ENCODE measurements around the gene C3orf49.
A peak's percentile ranks its signal among the peaks of the same experiment; 100 is the strongest.

The C3orf49 gene

DNA sequence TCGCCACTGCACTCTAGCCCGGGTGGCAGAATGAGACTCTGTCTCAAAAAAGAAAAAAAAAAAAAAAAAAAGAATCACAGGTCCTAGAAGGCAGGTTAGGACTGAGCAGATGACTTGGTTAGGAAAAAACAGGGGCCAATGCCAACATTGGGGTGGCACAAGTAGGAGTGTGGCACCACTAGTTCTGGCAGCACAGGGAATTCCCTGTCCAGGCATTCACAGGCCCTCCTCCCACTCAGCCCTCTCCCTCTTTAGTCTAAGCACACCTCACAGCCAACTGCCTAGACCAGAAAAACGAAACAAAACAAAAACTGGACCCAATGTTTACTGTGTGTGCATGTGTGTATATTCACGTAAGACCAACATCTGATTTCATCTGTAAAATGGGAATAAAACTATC, 34.0 kb downstream of the C3orf49 start:
- no peak for DNase-seq

DNA sequence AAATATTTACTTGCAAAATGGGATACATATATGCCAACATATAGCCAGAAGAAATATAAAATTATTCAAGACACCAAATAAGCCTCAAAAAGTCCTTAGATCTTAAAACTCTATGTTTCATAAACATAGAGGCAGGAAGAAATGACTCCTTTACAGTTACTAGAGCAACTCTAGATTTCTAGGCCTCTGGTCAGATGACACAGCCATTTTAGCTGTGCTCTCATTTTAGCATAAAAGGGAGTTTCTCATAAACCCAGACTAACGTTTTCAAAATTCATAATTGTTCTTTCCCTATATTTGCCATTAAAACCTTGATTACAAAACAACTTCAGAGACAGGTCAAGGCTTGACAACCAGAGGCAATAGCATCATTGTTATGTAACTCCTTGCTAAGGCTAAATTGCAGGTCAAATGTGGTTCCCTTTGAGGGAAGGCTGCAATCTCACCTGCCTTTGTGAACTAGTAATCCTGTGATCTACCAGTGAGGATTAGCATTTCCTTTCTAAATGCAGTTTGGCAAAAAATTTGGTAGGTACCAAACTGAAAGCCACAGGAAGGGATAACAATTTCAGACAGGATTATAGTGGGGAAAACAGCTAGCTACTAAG, 36.3 kb downstream of the C3orf49 start:
- no peak for DNase-seq

DNA sequence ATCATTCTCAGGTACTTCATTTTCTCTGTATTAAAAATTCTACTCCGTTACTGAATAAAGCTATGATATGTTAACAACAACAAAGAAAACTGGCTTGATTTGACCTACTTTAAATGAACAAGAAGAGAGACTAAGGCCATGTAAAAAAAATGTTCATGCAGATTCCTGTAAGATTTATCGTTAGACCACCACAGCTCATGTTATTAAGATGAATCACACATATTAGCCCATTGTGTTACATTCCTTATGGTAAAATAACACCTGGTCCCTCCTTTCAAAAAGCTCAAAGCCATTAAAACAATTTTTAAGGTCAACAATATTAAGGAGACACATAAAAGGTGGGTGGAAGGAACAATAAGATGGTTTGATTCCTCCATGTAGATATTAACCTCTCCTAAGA, 38.2 kb downstream of the C3orf49 start:
- DNase-seq, result peak; percentile 44

DNA sequence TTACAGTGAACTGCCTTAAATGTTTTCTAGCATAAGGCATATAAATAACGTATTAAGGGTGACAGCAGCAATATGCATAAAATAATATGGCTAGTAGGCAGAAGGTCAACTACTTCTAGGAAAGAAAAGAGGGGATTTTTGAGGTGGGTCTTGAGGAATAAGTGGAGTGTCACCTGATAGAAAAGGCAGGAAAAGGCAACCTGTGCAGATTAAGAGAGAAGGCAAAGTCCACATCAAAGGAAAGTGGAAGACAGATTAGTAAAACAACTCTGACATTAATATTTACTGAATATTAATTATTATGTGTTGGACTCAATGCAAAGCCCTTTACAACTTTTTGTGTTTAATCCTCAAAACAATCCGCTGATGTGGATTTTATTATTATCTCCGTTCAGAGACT, 41.7 kb downstream of the C3orf49 start:
- no peak for DNase-seq

DNA sequence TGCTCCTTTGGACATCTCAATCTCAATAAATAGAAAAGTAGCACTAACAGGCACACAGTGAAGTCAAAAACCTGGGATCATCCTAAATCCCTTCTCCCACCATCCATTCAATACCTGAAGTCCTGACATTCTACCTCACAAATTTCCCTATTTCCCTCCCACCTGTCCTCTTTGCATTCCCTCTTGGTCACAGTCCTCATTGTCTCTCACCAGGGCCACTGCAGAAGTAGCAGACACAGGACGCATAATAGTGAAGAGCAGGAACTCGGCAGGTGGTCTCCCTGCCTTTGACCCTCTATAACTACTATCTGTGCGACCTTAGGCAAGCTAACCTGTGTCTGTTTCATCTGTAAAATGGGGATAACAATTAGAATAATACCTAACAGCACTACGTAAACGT, 42.2 kb downstream of the C3orf49 start:
- DNase-seq, result no peak

DNA sequence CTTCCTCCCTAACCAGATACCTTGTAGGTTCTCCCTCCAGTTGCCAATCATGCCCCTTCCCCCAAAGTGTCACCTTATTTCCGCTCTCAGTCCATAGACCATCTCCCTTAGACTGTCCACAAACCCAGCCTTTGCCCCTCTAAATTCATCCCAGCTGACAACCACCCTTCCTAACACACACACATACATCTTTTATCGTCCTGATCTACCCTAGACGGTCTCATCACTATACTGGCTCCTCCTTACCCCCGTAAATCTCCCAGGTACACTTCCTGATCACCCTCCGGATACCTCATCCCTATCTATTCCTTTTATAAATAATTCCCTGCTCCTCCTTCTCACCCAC, 43.7 kb downstream of the C3orf49 start:
- DNase-seq, result no peak

DNA sequence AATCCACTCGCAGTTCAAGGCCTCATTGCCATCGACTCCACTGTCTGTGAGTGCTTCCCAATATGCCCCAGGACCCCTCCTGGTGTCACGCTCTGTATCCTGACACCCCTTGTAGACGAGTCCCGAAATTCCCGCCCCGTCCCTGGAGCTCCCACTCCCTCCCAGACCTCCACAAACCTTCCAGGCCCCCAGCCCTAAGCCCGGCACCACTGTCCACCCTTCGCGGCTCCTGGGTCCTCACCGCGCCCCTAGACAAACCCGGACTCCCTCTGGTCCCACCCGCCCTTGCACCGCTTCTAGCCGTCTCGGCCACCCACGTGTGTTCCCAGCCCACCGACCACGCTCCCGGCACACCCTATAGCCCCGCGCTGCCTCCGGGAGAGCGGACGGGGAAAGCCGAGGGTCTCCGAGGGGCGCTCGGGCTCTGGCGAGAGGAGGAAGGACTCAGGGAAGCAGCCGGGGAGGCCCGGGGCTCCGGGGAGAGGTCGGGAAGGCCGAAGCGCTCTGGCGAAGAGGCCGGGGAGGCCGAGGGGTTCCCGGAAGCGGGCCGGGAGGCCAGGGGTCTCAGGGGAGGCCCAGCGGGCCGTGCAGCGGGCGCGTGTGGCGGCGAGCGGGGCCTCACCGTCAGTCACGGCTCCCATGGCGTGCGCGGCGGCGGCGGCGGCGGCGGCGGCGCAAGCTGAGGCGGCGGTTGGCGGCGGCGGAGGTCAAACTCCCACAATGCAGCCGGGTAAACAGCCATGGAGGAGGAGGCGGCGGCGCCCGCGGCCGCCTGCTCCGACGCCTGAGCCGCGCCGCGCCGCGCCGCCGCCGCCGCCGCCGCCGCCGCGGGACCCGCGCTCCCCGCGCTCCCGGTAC, 44.3 kb downstream of the C3orf49 start, which contains the start of the genes ATXN7 and THOC7:
Gene ATXN7 (plus strand): TSS at position 718 of the 858 bp plus-strand sequence. CDS start 48,732 bp downstream, outside the sequence.
Gene THOC7 (minus strand): TSS at position 656 of the 858 bp plus-strand sequence. CDS start 15 bp downstream, at position 641.
- peak; percentile 67 for DNase-seq

DNA sequence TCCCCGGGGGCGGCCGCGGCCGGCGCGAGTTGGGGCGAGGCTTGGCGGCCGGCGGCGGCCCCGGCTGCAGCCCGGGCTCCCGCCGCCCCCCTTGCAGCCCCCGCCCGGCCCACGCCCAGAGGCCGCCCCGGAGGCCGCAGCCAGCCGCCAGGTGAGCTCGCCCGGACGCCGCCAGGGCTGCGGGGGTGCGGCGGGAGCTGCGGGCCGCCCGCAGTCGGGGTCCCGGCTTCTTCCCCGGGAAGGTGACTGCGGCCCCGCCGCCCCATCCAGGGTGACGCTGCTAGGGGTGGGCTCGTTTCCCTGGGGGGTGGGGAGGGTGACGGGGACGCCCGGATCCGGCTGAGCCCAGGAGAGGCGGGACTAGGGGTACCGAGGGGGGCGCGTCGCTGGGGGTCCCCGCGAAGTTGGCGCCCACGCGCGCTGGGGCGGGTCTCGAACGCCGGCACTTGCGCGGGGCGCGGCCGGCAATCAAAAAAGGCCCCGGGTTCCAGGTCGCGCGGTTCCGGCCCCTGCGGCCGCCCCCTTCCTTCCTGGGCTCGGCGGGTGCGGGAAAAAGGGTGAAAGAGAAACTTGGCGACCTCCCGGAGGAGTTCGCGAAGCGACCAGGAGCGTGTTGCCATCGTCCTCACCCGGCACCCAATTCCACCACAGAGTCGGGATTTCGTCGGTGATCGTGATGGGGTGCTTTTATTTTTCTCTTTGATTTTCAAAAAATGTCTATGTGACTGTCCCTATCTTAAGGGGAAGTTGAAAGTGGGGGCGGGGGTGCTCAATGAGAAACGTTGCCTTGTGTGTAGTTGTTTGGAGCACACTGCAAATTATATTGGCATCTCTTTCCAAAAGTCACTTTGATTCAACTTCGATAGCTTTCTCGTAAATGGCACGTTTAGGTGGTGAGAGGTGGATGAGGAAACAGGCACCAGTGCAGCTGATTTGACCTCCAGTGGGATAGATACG, 45.2 kb downstream of the C3orf49 start:
- peak; percentile 33 for DNase-seq

DNA sequence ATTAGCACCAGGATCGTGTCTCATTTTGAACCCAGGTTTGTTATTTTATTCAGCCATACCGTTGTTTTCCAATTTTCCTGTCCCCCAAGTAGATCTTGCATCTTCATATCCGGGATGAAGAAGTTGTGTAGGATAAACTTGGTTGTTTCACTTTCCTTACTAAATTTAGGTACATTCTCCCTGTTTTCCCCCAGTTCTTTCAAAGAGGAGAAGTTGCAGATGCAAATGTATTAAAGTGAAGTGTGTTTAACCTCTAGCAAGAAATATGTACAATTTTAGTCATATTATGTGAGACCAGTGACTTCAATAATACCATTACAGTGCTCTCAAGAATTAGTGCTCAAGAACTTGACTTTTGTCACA, 45.8 kb downstream of the C3orf49 start:
- DNase-seq, result no peak

DNA sequence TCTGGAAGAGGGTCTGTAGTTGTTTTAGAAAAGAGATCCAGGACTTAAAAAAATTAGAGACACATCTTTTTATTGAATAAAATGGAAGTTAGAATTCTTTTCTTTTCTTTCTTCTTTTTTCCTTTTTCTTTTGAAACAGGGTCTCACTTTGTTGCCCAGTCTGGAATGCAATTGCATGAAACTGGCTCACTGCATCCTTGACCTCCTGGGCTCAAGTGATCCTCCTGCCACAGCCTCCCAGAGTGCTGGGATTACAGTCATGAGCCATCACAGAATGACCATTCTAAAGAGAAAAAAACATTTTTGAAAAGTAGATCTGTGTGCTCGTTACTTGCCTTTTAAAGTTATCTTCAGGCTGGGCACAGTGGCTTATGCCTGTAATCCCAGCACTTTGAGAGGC, 48.1 kb downstream of the C3orf49 start:
- DNase-seq, result no peak

DNA sequence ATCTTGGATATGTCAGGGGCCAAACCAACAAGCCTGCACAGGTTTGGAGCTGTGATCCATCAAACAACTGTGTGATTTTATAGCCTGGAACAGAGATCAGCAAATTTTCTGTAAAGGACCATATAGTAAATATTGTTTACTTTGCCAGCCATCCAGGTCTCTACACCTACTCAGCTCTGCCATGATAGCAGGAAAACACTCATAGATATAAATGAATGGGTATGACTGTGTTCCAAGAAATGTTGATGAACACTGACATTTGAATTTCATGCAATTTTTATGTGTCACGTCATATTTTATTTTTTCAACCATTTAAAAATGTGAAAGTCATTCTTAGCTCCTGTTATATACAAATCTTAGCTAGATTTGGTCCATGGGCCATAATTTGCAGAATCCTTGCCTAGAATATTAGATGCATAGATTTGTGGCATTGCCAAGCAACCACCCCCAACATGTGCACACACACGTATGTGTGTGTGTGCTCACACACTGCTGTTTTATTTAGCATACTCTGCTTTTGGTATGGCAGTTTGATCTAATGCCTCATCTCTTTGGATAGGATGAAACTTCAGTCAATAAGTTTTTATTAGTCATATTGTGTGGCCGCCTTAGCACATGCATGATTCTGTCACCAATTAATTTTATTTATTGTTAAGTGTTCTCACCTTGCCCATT, 51.0 kb downstream of the C3orf49 start:
- DNase-seq, result no peak

DNA sequence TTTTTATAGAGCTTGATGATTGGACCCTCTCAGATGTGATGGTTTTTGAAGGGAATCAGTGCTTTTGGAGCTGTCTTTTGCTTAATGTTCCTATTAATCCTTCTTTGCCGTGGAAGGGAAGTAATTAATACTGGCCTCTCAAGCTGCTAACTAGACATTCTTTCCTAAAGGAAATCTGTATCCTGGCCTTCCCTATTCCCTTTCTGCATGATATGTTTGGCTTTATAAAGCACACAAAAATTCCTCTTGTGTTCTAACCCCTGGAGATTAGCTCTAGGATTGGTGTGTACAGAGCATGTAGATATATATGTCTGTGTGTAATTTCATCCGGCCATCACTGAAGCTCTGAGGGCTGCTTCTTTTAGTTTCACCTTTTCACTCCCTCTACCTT, 51.5 kb downstream of the C3orf49 start:
- no peak for DNase-seq

DNA sequence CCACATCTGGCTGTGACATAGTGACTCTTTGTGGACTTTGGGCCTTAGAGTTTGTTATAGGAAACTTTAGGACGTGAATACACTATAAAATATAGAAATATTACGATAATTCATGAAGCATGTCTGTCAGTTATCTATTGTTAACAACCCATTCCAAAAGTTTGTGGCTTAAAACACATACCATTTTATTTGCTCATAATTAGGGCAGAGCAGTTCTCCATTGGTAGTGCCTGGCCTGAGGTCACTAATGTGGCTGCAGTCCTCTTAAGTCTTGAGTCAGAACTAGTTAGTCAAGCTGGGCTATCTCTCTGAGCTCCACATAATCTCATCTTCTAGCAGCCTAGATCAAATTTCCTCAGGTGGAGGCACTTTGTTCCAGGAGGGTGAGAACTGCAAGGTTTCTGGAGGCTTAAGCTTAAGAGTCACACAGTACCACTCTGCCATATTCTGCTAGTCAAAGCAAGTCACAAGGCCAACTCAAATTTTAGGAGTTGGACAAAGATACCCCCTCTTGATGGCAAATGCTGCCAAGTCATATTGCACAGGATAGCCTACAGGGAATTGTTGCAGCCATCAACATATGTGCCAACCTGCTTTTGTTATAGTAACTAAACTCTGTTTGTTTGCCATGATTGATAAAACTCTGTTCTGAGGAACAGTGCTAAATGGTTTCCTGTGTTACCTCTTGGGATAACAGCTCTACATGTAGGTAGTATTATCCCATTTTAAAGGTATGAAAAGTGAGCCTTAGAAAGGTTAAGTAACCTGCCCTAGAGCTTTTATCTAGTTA, 53.2 kb downstream of the C3orf49 start:
- peak; percentile 89 for DNase-seq

DNA sequence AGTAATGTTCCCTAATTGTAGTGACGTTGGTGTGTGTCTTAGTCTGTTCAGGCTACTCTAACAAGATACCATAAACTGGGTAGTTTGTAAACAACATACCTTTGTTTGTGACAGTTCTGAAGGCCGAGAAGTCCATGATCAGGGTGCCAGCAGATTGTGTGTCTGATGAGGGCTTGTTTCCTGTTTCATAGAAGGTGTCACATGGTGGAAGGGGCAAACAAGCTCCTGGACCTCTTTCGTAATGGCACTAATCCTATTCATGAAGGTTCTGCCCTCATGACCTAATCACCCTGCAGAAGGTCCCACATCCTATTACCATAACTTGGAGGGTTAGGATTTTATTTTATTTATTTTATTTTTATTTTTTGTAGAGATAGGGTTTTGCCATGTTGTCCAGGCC, 55.7 kb downstream of the C3orf49 start:
- DNase-seq, result no peak

DNA sequence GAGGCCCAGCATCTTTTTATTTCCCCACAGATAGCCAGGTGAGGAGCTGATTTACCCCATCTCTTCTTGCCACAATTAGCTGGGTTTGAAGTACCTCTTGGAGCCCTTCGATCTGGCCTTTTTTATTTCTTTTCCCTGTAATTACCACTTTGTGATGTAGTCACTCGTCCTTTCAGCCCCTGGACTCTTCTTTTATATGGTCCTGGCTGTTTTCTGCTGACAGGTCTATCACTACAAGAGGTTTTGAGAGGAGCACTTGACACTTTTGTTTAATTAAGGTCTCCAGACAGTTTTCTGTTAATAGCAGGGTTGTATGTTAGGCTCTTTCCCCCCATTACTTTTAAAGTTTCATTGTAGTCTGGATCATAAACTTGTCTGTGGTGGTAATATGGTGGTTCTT, 56.4 kb downstream of the C3orf49 start:
- DNase-seq, result no peak

DNA sequence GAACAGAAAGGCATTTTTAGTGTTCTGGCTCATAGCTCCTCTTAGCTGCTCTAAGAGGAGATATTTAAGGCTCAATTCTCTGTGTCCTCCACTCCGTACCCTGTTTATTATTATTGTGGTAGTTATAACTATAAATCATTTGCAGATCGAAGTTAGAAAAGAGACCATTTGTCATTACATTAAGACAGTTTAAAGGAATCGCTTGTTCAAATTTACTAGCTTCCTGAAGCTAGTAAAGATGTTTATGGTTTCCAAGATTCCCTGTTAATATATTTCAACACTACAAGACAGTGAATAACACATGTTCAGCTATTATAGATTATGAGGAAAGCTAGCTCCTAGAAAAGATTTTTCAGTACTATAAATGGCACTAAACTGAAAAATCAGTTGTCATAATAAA, 57.2 kb downstream of the C3orf49 start:
- DNase-seq, result no peak

DNA sequence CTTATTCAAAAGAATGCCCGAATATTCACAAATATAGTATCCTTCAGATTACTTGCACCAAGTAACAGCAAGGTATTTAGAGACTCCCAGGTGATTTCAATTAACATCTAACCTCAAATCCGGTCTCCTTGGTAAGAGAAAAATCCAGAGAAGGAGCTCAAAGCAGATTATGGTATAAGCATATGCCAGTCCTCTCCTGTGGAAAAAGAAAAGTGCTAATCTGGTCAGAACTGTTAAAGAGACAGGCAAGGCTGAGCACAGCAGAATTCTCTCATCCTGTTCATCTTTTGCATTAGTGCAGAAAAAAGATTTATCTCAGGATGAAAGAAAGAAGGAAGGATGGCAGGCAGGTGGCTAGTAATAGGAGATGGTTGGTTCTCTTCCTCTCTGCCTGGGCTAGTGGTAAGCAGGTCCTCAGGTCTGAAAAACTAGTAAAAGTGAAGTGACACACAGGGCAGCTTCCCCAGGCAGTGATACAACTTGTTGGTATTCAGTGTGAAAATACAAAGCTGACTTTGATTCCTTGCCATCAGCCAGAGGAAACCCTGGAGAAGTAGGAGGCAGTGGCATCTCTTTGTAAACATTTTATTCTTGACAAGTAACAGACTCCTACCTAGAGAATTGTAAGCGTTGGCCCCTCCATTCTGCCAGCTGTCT, 58.8 kb downstream of the C3orf49 start:
- DNase-seq, result peak; percentile 60

DNA sequence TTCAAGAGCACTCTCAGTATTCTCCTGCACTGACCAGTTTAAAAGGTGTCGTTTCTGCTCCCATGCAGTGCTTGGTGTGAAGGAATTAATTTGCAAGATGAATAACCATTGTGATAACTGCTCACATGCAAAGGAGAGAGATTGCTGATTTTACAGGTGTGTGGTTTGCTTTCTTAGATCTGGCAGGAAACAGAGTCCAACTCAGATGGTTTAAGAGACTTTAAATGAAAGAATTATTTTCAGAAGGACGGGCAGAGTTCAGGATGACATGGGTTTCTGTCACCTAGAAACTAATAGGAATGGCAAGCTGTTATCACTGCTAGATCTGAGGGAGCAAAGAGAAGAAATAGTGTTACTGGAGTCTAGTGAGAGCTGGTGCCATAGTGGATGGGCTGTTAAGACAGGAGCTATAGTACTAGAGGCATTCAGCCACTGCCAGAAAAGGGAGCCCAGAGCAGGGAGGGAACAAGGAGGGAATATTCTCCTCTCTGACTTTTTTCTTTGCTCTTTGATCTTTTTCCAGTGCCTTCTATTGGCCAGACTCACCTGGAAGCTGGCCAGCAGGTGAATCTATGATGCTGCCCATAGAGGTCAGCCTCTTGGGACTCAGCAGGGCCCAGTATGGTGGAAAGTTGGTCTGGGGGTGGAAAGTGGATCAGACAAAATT, 59.4 kb downstream of the C3orf49 start:
- DNase-seq, result no peak

DNA sequence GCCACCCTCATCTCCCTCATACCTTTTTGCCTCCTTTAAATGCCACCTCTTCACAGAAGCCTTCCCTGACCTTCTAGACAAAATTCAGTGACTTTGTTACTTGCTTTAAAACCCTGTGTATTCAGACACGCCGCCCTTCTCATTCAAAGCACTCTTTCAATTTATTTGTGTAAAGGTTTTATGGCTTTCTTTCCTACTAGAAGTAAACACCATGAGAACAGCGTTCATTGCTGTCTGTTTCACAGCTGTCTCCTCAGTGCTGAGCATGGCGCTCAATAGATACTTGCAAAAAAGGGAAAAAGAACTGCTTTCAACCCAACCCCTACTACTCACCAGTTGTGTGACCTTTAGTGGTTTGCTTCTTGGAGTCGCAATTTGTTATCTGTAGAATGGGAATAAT, 61.6 kb downstream of the C3orf49 start:
- no peak for DNase-seq

DNA sequence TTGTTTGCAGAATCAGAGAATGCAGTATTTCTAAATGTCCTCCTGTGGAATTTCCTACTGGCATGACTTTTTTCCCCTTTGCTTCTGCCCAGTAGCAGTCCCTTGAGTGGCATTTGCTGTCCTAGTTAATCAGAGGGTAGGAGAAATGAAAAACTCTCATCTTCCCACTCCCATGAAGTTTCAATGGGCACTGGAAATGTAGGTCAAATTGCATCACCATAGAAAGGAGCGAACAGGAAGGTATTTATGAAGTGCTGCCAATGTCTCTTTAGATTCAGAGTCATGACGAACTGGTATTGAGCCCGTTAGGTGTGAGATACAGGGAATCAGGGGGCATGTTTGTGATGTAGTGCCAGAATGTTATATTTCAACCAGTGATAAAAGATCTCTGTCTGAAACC, 67.8 kb downstream of the C3orf49 start:
- no peak for DNase-seq

DNA sequence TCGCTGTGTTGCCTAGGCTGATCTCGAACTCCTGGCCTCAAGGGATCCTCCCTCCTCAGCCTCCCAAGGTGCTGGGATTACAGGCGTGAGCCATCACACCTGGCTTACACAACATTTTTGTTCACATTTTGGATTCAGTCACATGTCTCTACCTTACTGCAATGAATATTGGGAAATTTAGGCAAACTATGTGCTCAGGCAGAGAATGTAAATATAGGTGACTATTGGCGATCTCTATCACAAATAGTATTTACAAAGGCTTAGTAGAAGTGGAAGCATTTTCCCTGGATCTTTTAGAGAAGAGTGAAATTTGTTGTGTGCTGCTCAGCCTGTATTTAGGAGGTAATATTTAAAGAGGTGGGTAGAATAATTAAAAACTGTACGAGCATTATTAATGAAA, 72.4 kb downstream of the C3orf49 start:
- DNase-seq, result no peak

Measured in EL (cell line).